RWPE2 (cell line): ENCODE results near the gene ADAMTSL1.

Source experiments
- ATAC-seq: fragments of 200-7000 bp; cut with Tn5 transposase; 3 replicates; pipeline ENCODE4 v1.9.1; 2021; ENCODE audit warnings: low read depth
- DNase-seq: peaks from one replicate; pipeline ENCODE4 v3.0.0-alpha.2; 2020; ENCODE audit warnings: low spot score
- H3K27ac ChIP-seq: fragments of 450-650 bp; 2 replicates; pipeline ENCODE4 v1.5.1; 2017; ENCODE audit warnings: mild to moderate bottlenecking; ENCODE audit not compliant: poor library complexity, severe bottlenecking
- H3K27me3 ChIP-seq: fragments of 250-450 bp; sonication (Bioruptor Pico); 2 replicates; pipeline ENCODE4 v1.5.1; 2021; ENCODE audit warnings: mild to moderate bottlenecking, moderate library complexity; ENCODE audit not compliant: insufficient read depth, poor library complexity, severe bottlenecking
- H3K36me3 ChIP-seq: fragments of 250-450 bp; sonication (Bioruptor Pico); 2 replicates; pipeline ENCODE4 v1.5.1; 2020; ENCODE audit warnings: low read depth, mild to moderate bottlenecking, moderate library complexity
- H3K4me1 ChIP-seq: fragments of 250-450 bp; sonication (Bioruptor Pico); 2 replicates; pipeline ENCODE4 v1.5.1; 2021; ENCODE audit warnings: mild to moderate bottlenecking, moderate library complexity; ENCODE audit not compliant: insufficient read depth, poor library complexity, severe bottlenecking
- H3K4me3 ChIP-seq: fragments of 250-450 bp; sonication (Bioruptor Pico); 2 replicates; pipeline ENCODE4 v1.5.1; 2021; ENCODE audit warnings: mild to moderate bottlenecking, moderate library complexity; ENCODE audit not compliant: severe bottlenecking
- H3K9me3 ChIP-seq: fragments of 250-450 bp; sonication (Bioruptor Pico); 2 replicates; pipeline ENCODE4 v1.5.1; 2021; ENCODE audit warnings: mild to moderate bottlenecking, moderate library complexity; ENCODE audit not compliant: severe bottlenecking
- TF ChIP-seq, protein P1 (sequence below): fragments of 450-650 bp; IDR thresholded peaks from one replicate; pipeline ENCODE4 v1.5.1; 2017; ENCODE audit warnings: mild to moderate bottlenecking, moderate library complexity; ENCODE audit not compliant: poor library complexity, severe bottlenecking

The ADAMTSL1 gene

DNA sequence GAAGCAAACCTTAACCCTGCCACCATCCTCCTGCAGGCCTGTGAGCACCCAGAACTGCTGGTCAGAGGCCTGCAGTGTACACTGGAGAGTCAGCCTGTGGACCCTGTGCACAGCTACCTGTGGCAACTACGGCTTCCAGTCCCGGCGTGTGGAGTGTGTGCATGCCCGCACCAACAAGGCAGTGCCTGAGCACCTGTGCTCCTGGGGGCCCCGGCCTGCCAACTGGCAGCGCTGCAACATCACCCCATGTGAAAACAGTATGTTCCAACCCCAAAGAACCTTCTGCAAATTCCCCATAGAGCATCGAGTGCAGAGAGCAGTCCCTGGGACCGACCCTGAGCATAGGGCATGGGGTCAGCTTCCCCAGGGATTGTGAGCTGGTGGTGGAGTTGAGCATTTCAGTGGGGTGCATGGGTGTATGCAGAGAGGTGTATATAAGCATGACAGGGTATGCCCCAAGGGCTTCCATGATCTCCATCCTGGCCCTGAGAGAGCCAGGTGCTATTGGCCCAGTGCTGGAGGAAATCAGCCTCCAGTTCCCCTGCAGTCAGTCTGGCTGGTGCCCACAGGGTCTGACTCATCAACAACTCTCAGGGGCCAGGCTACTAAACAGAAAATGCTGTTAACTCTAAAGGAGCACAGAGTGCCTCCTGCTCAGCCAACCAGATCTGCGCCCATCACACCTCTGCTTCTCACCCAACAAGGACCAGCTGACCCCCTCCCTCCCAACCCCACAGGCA is 432.9 kb downstream of the ADAMTSL1 start:
- H3K36me3 ChIP-seq, result no peaks in the 10 kb centered on the region
- no peak overlapping the region for H3K27ac ChIP-seq
- H3K4me1 ChIP-seq, result no peaks in the 10 kb centered on the region
- DNase-seq (no peak), ATAC-seq (peak; percentile 62; the same call in 2 of the 3 replicates)
- TF ChIP-seq, protein P1, sequence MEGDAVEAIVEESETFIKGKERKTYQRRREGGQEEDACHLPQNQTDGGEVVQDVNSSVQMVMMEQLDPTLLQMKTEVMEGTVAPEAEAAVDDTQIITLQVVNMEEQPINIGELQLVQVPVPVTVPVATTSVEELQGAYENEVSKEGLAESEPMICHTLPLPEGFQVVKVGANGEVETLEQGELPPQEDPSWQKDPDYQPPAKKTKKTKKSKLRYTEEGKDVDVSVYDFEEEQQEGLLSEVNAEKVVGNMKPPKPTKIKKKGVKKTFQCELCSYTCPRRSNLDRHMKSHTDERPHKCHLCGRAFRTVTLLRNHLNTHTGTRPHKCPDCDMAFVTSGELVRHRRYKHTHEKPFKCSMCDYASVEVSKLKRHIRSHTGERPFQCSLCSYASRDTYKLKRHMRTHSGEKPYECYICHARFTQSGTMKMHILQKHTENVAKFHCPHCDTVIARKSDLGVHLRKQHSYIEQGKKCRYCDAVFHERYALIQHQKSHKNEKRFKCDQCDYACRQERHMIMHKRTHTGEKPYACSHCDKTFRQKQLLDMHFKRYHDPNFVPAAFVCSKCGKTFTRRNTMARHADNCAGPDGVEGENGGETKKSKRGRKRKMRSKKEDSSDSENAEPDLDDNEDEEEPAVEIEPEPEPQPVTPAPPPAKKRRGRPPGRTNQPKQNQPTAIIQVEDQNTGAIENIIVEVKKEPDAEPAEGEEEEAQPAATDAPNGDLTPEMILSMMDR, result no peak
- H3K4me3 ChIP-seq, result no peak overlapping the region
- H3K9me3 ChIP-seq, result no peaks in the 10 kb centered on the region
- no peaks in the 10 kb centered on the region for H3K27me3 ChIP-seq

DNA sequence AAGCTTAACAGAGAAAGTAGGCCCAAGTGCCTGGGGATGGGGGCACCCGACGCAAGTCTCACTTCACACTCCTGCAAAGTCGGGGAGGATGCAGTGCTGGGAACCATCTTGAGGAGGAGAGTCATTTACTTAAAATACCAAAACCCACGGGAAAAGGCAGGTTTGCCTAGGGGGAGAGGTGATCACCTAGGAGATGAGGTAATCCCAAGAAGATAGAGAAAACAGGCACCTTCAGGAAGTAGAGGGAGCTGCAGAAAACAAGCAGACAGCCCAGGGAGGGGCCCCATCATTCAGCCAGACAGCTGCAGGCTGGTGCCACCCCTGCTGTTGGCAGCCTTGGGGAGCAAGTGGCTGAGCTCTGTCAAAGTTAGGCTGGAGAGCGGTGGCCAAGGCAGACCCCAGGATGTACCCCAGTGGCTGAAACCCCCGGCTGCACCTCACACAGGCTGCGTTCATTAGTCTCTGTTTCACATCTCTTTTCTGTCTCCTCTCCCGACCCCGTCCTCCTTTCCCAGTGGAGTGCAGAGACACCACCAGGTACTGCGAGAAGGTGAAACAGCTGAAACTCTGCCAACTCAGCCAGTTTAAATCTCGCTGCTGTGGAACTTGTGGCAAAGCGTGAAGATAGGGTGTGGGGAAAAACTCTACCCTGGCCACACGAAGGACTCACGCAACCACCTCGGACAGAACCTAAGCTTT is 434.1 kb downstream of the ADAMTSL1 start:
- H3K27ac ChIP-seq, result no peak overlapping the region
- H3K36me3 ChIP-seq, result no peaks in the 10 kb centered on the region
- ATAC-seq, result no peak
- no peak overlapping the region for H3K4me3 ChIP-seq
- H3K27me3 ChIP-seq, result no peaks in the 10 kb centered on the region
- TF ChIP-seq, protein P1, result no peak
- no peak for DNase-seq
- no peaks in the 10 kb centered on the region for H3K4me1 ChIP-seq
- H3K9me3 ChIP-seq, result no peaks in the 10 kb centered on the region

DNA sequence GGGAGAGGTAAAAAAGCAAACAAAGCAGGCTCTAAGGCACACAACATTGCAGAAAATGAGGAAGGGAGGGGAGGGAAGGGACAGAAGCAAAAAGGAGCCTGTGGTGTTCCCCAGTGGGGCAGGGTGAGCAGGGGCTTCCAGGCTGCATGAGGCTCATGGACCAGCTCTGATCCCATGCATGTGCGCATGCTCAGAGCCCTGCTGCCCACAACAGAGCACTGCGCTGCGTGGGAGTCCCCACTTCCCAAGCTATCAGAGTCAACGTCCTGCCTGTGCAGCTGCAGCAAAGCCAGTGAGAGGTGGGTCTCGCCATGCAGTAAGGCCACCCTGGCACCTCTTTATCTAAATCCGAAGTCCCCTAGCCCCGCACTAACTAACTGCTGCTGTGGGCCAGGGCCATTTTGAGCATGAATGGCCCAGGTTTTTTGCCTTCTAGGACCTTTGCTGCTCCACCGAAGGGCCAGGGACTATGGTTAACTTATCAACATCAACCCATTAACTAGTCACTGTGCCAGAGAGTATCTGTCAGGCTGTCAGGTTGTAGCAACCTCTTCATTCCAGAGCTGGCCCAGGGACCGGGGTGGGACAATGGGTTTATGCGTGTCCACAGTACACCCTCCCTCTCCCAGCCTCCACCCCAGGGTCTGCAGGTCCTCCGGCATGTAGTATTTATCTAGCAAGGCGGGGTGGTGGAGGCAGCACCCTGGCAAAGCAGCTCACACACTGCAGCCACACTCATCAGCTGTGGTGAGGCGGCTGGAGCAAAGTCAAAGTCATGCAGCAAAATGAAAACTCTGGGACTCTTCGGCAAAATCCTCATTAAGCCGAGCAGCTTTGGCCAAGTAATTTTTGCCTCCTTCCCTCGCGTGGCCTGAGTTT is 435.4 kb downstream of the ADAMTSL1 start:
- Histone ChIP-seq H3K4me3 (no peak overlapping the region), H3K27ac (no peak overlapping the region), H3K4me1 (no peaks in the 10 kb centered on the region), H3K9me3 (no peaks in the 10 kb centered on the region), H3K27me3 (no peaks in the 10 kb centered on the region), H3K36me3 (no peaks in the 10 kb centered on the region)
- ATAC-seq, result no peak
- TF ChIP-seq, protein P1, result no peak
- DNase-seq, result no peak

DNA sequence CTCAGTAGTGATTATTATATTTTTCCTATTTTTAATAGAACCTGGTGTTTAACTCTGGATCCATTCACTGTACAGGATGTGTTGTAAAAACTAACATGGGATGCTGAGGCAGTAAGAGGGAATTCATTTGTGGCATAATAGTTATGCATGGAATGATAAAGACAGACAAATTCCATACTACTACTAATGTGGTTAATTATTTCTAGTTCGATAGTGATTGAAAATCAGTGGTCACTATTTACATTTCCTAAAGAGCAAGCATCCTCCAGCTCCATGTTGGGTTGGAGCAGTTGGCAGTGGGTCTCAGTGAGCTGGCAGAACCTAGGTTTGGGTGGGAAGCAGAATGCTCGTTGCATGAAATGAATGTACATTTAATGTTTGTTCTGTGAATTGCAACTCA is 436.5 kb downstream of the ADAMTSL1 start:
- Histone ChIP-seq H3K9me3 (no peaks in the 10 kb centered on the region), H3K36me3 (no peaks in the 10 kb centered on the region), H3K27me3 (no peaks in the 10 kb centered on the region), H3K4me1 (no peaks in the 10 kb centered on the region), H3K4me3 (no peak overlapping the region), H3K27ac (no peak overlapping the region)
- ATAC-seq (no peak), DNase-seq (no peak)
- TF ChIP-seq, protein P1, result no peak
